ENCODE results near the gene TPSB2.
"Not testable (repeated sequence)": the region's sequence is repeated elsewhere in the genome, so short reads cannot be mapped to it uniquely, and the experiment has no call there.

Gene TPSB2

GRCh38 chr16:1261131-1261892 lies 31.3 kb upstream of the TPSB2 start:
- DNase-seq (ENCODE audit: low spot score), result no peak

DNA sequence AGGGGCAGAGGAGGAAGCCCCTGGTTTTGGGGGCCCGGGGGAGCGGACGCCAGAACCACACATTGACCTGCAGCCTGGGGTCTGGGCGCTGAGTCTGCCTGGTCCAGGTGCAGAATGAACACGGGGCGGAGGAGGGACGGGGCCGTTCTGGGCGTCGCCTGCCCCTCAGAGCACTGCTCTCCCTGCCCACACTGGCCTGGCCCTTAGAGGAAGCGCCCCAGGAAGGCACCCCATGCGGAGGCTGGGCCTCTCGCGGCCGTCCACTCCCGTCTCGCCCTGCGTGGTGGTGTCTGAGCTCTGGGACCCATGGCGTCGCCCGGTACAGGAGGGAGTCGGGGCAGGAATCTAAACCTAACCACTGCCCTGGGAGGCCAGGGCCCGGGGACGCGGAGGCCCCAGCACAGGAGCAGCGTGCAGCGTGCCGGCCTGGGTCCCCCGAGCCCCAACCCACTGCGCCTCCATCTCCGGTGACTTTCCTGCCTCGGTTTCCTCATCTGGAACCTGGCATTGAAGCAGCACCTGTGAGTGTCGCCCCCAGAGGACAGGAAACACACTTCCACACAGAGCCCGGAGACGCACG lies 30.2 kb upstream of the TPSB2 start:
- DNase-seq (ENCODE audit: low spot score), result no peak

- no peak for DNase-seq (ENCODE audit: low spot score)
These were observed 29.7 kb upstream of the TPSB2 start for GRCh38 chr16:1259760-1260068.

GRCh38 chr16:1258906-1259759 lies 29.1 kb upstream of the TPSB2 start:
- no peak for DNase-seq (ENCODE audit: low spot score)

DNA sequence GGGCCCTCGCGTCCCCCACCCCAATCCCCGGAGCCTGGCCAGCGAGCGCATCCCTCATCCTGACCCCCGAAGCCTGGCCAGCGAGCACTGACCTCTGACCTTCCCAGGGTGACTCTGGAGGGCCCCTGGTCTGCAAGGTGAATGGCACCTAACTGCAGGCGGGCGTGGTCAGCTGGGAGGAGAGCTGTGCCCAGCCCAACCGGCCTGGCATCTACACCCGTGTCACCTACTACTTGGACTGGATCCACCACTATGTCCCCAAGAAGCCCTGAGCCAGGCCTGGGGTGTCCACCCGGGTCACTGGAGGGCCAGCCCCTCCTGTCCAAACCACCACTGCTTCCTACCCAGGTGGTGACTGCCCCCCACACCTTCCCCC lies 28.2 kb upstream of the TPSB2 start:
- DNase-seq (ENCODE audit: low spot score), result no peak

DNA sequence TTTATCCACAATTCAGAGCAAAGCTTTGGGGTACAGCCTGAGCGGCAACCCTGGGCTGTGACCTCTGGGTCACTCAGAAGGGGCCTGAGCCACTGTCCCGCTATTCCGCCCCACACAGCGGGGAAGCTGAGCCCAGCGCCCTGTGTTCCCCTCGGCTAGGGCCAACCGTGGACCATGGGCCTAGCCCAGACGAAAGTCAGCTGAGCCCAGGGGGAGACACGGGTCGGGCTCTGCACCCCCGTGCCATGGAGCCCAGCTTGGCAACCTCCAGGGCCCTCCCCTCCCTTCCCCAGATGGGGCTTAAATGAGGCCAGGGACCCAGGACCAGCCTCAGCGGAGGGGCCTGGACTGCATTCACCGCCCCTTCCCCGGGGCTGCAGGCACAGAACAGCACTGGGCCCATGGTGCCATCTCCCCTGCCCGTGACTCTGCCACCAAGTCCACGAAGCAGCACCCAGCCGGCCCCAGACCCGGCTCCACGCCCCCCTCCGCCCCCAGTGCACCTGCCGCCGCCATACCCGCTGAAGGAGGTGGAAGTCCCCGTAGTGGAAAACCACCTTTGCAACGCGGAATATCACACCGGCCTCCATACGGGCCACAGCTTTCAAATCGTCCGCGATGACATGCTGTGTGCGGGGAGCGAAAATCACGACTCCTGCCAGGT lies 27.7 kb upstream of the TPSB2 start:
- DNase-seq (ENCODE audit: low spot score), result no peak

GRCh38 chr16:1256874-1257322 lies 26.9 kb upstream of the TPSB2 start:
- no peak for DNase-seq (ENCODE audit: low spot score)

GRCh38 chr16:1256296-1256873 lies 26.4 kb upstream of the TPSB2 start:
- not testable (repeated sequence) for DNase-seq (ENCODE audit: low spot score)

- DNase-seq (ENCODE audit: low spot score), result not testable (repeated sequence)
These were observed 25.5 kb upstream of the TPSB2 start, which contains the start of gene TPSD1 for GRCh38 chr16:1255276-1256122. Gene TPSD1 (plus strand): TSS chr16:1256069. CDS start chr16:1256281, 212 bp downstream.

DNA sequence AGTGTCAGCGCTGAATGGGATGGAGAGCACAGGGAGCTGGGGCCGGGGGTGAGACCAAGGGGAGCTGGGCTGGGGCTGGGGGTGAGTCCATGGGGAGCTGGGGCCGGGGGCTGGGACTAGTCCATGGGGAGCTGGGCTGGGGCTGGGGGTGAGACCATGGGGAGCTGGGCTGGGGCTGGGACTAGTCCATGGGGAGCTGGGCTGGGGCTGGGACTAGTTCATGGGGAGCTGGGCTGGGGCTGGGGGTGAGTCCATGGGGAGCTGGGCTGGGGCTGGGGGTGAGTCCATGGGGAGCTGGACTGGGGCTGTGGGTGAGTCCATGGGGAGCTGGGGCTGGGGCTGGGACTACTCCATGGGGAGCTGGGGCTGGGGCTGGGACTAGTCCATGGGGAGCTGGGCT lies 24.8 kb upstream of the TPSB2 start:
- DNase-seq (ENCODE audit: low spot score), result not testable (repeated sequence)

DNA sequence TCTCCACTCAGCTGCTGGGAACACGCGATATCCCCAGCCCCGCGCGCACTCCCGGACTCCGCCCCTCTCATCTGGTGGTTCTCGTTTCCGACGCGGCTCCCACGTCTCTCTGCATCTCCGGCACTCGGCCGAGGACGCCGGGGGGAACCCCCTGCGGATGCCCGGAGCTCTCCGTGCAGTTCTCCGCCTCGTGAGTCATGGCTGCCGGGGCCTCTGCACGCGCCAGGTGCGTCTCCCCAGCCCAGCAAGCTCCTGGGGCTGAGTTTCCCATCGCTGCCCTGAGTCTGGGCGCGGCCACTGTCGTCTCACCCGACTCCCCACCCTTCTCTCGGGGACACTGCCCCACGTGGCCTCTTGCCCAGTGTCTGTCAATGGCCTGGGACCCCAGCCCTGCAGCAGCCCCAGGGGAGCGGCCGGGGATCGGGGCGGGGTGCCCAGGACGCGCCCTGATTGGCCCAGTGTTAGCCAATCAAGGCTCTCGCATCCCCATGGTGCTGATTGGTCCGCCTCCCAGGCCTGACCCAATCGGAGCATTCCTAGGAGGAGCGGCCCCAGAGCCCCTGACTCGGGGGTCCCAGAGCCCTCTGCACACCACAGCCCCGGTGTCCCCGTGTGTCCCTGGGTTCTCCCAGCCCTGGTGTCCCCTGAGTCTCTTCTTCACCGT lies 23.8 kb upstream of the TPSB2 start:
- not testable (repeated sequence) for DNase-seq (ENCODE audit: low spot score)

DNA sequence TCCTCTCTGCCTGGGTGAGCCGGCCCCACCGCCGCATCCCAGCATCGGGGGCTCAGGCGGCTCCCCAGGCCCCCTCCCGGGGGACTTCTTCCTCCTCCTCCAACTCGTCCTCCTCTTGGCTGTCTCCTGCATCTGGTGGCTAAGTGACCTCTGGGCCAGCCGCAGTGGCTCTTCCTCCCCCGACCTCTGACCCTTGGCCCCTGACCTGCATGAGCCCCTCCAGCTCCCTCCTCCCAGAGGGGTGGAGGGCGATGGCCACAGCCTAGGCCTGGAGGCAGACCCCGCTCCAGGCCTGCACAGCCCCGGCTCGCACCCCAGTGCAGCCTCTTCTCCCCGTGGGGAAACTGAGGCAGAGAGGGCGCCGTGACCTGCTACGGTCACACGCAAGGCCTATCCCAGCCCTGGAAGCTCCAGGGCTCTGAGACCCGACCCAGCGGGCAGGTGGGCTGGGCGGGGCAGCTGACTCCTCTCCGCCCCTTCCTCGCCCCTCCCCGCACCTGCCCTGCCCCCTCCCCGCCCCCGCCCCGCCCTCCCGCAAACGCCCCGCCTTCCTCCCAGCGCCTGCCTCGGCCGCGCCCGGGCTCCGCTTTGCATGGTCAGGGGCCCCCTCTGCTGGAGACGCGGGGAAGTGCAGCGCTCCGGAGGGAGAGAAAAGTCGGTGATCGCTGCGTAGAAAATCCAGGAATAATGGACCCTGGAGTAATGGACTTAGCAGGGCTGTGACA lies 19.2 kb upstream of the TPSB2 start:
- DNase-seq (ENCODE audit: low spot score), result not testable (repeated sequence)

DNA sequence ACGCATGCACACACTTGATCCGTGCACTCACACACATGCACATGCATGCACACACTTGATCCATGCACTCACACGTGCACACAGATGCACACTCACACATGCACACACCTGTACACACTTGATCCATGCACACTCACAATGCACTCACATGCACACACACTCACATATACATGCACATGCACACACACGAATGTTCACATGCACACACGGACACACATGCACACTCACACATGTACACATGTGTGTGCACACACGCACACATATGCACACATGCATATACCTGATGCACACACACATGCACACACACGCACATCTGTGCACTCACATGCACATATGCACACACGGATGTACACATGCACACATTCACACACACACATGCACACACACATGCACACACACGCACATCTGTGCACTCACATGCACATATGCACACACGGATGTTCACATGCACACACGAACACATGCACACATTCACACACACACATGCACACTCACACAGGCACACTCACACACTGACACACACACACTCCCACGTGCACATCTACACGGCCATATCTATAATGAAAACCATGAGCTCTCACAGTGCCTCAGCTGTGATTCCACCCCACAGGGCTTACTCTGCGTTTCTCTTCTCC lies 18.0 kb upstream of the TPSB2 start:
- DNase-seq (ENCODE audit: low spot score), result not testable (repeated sequence)

GRCh38 chr16:1245452-1246020 lies 15.6 kb upstream of the TPSB2 start:
- DNase-seq (ENCODE audit: low spot score), result no peak

GRCh38 chr16:1244881-1245280 lies 14.9 kb upstream of the TPSB2 start:
- DNase-seq (ENCODE audit: low spot score), result no peak

DNA sequence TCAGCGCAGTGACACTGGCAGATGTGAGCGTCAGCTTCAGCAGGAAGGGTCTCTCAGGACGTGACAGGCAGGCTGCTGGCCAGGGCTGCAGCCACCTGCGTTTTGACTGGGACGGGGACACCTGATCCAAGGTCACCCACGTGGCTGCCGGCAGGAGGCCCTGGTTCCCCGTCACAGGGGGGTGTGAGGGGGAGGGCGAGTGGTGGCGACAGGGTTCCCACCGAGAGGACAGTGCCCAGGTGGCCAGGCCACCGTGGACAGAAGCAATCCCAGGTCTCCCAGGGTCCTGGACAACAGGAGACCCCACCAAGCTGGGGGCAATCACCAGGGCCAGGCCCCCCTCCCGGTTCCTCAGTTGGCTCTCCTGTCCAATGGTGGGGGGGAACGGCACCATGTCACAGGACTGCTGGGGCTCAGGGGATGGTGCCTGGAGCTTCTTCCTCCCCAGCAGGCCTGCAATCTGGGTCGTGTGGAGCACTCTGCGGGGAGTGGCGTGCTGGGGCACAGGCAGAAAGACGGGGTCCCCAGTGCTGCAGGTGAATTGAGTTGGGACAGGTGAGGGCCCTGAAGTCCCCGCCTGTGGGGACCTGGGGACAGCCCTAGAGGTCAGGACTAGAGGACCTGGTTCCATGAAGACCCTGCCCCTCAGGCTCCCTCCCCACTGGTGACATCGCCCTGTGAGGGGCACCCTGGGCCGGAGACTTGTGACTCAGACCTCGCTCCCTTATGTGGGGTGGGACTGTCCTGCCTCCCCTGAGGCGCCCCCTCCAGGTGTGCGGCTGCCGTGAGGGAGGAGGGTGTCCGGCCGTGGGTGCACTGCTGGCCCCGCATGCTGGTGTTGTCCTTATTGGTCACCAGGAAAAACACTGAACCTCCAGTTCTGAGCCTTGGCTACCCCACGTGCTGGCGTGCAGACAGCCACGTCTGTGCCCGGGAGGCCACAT lies 14.2 kb upstream of the TPSB2 start:
- not testable (repeated sequence) for DNase-seq (ENCODE audit: low spot score)

- not testable (repeated sequence) for DNase-seq (ENCODE audit: low spot score)
These were observed 13.4 kb upstream of the TPSB2 start for GRCh38 chr16:1243363-1243762.

DNA sequence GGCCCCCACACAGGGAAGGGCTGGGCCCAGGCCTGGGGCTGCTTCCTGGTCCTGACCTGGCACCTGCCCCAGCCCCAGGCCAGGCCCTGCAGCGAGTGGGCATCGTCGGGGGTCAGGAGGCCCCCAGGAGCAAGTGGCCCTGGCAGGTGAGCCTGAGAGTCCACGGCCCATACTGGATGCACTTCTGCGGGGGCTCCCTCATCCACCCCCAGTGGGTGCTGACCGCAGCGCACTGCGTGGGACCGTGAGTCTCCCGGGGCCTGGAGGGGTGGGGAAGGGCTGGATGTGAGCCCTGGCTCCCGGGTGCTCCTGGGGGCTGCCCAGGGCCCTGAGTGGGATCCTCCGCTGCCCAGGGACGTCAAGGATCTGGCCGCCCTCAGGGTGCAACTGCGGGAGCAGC lies 11.1 kb upstream of the TPSB2 start:
- not testable (repeated sequence) for DNase-seq (ENCODE audit: low spot score)
